ENCODE results near the gene SERPINE2.

The SERPINE2 gene

GRCh38 chr2:224063298-224063648 is 24.2 kb upstream of the SERPINE2 start:
- ATAC-seq (replicated peaks) (no peak), DNase-seq (no peak)
- peaks cover 15 to 38% of the 10 kb centered on the region in 2 donors for H3K27me3 Mint-ChIP-seq
- H3K27ac Mint-ChIP-seq = no peak overlapping the region
- no peaks in the 10 kb centered on the region for H3K9me3 Mint-ChIP-seq
- no peaks in the 10 kb centered on the region for H3K36me3 Mint-ChIP-seq (ENCODE audit: insufficient read depth)
- H3K4me3 Mint-ChIP-seq = no peak overlapping the region
- no peaks in the 10 kb centered on the region for H3K4me1 Mint-ChIP-seq (ENCODE audit: low read depth in 2 of 2)

GRCh38 chr2:224062481-224063297 is 23.6 kb upstream of the SERPINE2 start:
- H3K4me1 Mint-ChIP-seq (ENCODE audit: low read depth in 2 of 2) = no peaks in the 10 kb centered on the region
- H3K4me3 Mint-ChIP-seq = no peak overlapping the region
- H3K27me3 Mint-ChIP-seq = peaks cover 9 to 38% of the 10 kb centered on the region in 2 donors
- no peak overlapping the region for H3K27ac Mint-ChIP-seq
- no peaks in the 10 kb centered on the region for H3K36me3 Mint-ChIP-seq (ENCODE audit: insufficient read depth)
- no peak for DNase-seq
- no peak for ATAC-seq (replicated peaks)
- no peaks in the 10 kb centered on the region for H3K9me3 Mint-ChIP-seq

- no peak for DNase-seq
- Mint-ChIP-seq H3K27me3 (peaks cover 7 to 38% of the 10 kb centered on the region in 2 donors), H3K36me3 (ENCODE audit: insufficient read depth) (no peaks in the 10 kb centered on the region), H3K4me1 (ENCODE audit: low read depth in 2 of 2) (no peaks in the 10 kb centered on the region), H3K4me3 (no peak overlapping the region), H3K9me3 (no peaks in the 10 kb centered on the region), H3K27ac (no peak overlapping the region)
- no peak for ATAC-seq (replicated peaks)
Observed at GRCh38 chr2:224060783-224061482, 21.8 kb upstream of the SERPINE2 start.

GRCh38 chr2:224059178-224059577 is 20.1 kb upstream of the SERPINE2 start:
- Mint-ChIP-seq H3K4me1 (ENCODE audit: low read depth in 2 of 2) (no peaks in the 10 kb centered on the region), H3K4me3 (no peak overlapping the region), H3K27ac (no peak overlapping the region), H3K36me3 (ENCODE audit: insufficient read depth) (no peaks in the 10 kb centered on the region), H3K9me3 (no peaks in the 10 kb centered on the region), H3K27me3 (peaks cover 13 to 38% of the 10 kb centered on the region in 2 donors)
- no peak for ATAC-seq (replicated peaks)
- no peak for DNase-seq

- H3K27ac Mint-ChIP-seq = no peak overlapping the region
- H3K9me3 Mint-ChIP-seq = no peaks in the 10 kb centered on the region
- no peaks in the 10 kb centered on the region for H3K4me1 Mint-ChIP-seq (ENCODE audit: low read depth in 2 of 2)
- peaks cover 13 to 46% of the 10 kb centered on the region in 2 donors for H3K27me3 Mint-ChIP-seq
- no peak for ATAC-seq (replicated peaks)
- DNase-seq = no peak
- no peak overlapping the region for H3K4me3 Mint-ChIP-seq
- no peaks in the 10 kb centered on the region for H3K36me3 Mint-ChIP-seq (ENCODE audit: insufficient read depth)
Observed at GRCh38 chr2:224058048-224058775, 19.1 kb upstream of the SERPINE2 start.

GRCh38 chr2:224056889-224057288 is 17.8 kb upstream of the SERPINE2 start:
- H3K36me3 Mint-ChIP-seq (ENCODE audit: insufficient read depth) = no peaks in the 10 kb centered on the region
- H3K4me3 Mint-ChIP-seq = no peak overlapping the region
- H3K27ac Mint-ChIP-seq = no peak overlapping the region
- no peaks in the 10 kb centered on the region for H3K9me3 Mint-ChIP-seq
- H3K4me1 Mint-ChIP-seq (ENCODE audit: low read depth in 2 of 2) = no peaks in the 10 kb centered on the region
- ATAC-seq (replicated peaks) (no peak), DNase-seq (no peak)
- peaks cover 15 to 54% of the 10 kb centered on the region in 2 donors for H3K27me3 Mint-ChIP-seq

- Mint-ChIP-seq H3K36me3 (ENCODE audit: insufficient read depth) (no peaks in the 10 kb centered on the region), H3K4me1 (ENCODE audit: low read depth in 2 of 2) (no peaks in the 10 kb centered on the region)
Observed at GRCh38 chr2:224055101-224055500, 16.0 kb upstream of the SERPINE2 start.

GRCh38 chr2:224046752-224047151 is 7.7 kb upstream of the SERPINE2 start:
- Mint-ChIP-seq H3K4me3 (no peak overlapping the region), H3K9me3 (no peaks in the 10 kb centered on the region), H3K27ac (no peak overlapping the region), H3K36me3 (ENCODE audit: insufficient read depth) (no peaks in the 10 kb centered on the region), H3K4me1 (ENCODE audit: low read depth in 2 of 2) (no peaks in the 10 kb centered on the region), H3K27me3 (peaks cover 62 to 69% of the 10 kb centered on the region in 2 donors)
- DNase-seq = no peak
- ATAC-seq (replicated peaks) = no peak

More at GRCh38 chr2:224055101-224055500, 16.0 kb upstream of the SERPINE2 start:
- ATAC-seq (replicated peaks) (no peak), DNase-seq (no peak)
- H3K9me3 Mint-ChIP-seq = no peaks in the 10 kb centered on the region
- H3K4me3 Mint-ChIP-seq = no peak overlapping the region
- no peak overlapping the region for H3K27ac Mint-ChIP-seq
- peaks cover 32 to 69% of the 10 kb centered on the region in 2 donors for H3K27me3 Mint-ChIP-seq

GRCh38 chr2:224042191-224042696 is 3.2 kb upstream of the SERPINE2 start:
- H3K36me3 Mint-ChIP-seq (ENCODE audit: insufficient read depth) = no peaks in the 10 kb centered on the region
- no peak overlapping the region for H3K27ac Mint-ChIP-seq
- H3K27me3 Mint-ChIP-seq = peaks cover 60 to 66% of the 10 kb centered on the region in 2 donors
- no peak for DNase-seq
- ATAC-seq (replicated peaks) = no peak
- H3K4me3 Mint-ChIP-seq = no peak overlapping the region
- H3K9me3 Mint-ChIP-seq = no peaks in the 10 kb centered on the region
- H3K4me1 Mint-ChIP-seq (ENCODE audit: low read depth in 2 of 2) = peaks cover 7 to 10% of the 10 kb centered on the region in 2 donors

- H3K27me3 Mint-ChIP-seq = peaks cover 67 to 72% of the 10 kb centered on the region in 2 donors
Observed at GRCh38 chr2:224041554-224041953, 2.5 kb upstream of the SERPINE2 start.

GRCh38 chr2:224040753-224041152 is 1.7 kb upstream of the SERPINE2 start:
- peaks cover 75 to 80% of the 10 kb centered on the region in 2 donors for H3K27me3 Mint-ChIP-seq

More at GRCh38 chr2:224041554-224041953, 2.5 kb upstream of the SERPINE2 start:
- no peak overlapping the region for H3K4me3 Mint-ChIP-seq
- no peak for DNase-seq
- no peak for ATAC-seq (replicated peaks)
- no peaks in the 10 kb centered on the region for H3K36me3 Mint-ChIP-seq (ENCODE audit: insufficient read depth)
- H3K27ac Mint-ChIP-seq = no peak overlapping the region
- H3K4me1 Mint-ChIP-seq (ENCODE audit: low read depth in 2 of 2) = peaks cover 7 to 11% of the 10 kb centered on the region in 2 donors
- H3K9me3 Mint-ChIP-seq = no peaks in the 10 kb centered on the region

GRCh38 chr2:224039770-224040440 is 819 bp upstream of the SERPINE2 start:
- H3K4me1 Mint-ChIP-seq (ENCODE audit: low read depth in 2 of 2) = peaks cover 7 to 11% of the 10 kb centered on the region in 2 donors
- peak; percentile 20 for ATAC-seq (replicated peaks)
- no peaks in the 10 kb centered on the region for H3K36me3 Mint-ChIP-seq (ENCODE audit: insufficient read depth)
- no peak for DNase-seq
- H3K27ac Mint-ChIP-seq = no peak overlapping the region
- peak overlapping the region; percentile 52 to 64 for H3K4me3 Mint-ChIP-seq
- peaks cover 77 to 84% of the 10 kb centered on the region in 2 donors for H3K27me3 Mint-ChIP-seq
- H3K9me3 Mint-ChIP-seq = no peaks in the 10 kb centered on the region

More at GRCh38 chr2:224040753-224041152, 1.7 kb upstream of the SERPINE2 start:
- Mint-ChIP-seq H3K9me3 (no peaks in the 10 kb centered on the region), H3K36me3 (ENCODE audit: insufficient read depth) (no peaks in the 10 kb centered on the region), H3K4me1 (ENCODE audit: low read depth in 2 of 2) (peaks cover 7 to 11% of the 10 kb centered on the region in 2 donors), H3K4me3 (no peak overlapping the region), H3K27ac (no peak overlapping the region)
- ATAC-seq (replicated peaks) = no peak
- no peak for DNase-seq

- H3K9me3 Mint-ChIP-seq = no peaks in the 10 kb centered on the region
- H3K4me3 Mint-ChIP-seq = peak overlapping the region; percentile 83 to 84
- DNase-seq (no peak), ATAC-seq (replicated peaks) (peak; percentile 11)
- peak overlapping the region in 1 of 2 donors; percentile 68 for H3K27ac Mint-ChIP-seq
- peaks cover 7 to 11% of the 10 kb centered on the region in 2 donors for H3K4me1 Mint-ChIP-seq (ENCODE audit: low read depth in 2 of 2)
- H3K36me3 Mint-ChIP-seq (ENCODE audit: insufficient read depth) = no peaks in the 10 kb centered on the region
- peaks cover 77 to 84% of the 10 kb centered on the region in 2 donors for H3K27me3 Mint-ChIP-seq
Observed at GRCh38 chr2:224038830-224039079, 331 bp downstream of the SERPINE2 start.
